ENCODE results near the gene KATNB1. TPM values are rescaled to one million over a fixed set of nuclear protein-coding genes. Genes with fewer than 3 reads are reported as not detected.

The KATNB1 gene
- total RNA-seq, 1 donor from 2014 or later, result 19.9 TPM

- ATAC-seq, result no peak
Observed at GRCh38 chr16:57757883-57758282, 22.3 kb downstream of the KATNB1 start.

DNA sequence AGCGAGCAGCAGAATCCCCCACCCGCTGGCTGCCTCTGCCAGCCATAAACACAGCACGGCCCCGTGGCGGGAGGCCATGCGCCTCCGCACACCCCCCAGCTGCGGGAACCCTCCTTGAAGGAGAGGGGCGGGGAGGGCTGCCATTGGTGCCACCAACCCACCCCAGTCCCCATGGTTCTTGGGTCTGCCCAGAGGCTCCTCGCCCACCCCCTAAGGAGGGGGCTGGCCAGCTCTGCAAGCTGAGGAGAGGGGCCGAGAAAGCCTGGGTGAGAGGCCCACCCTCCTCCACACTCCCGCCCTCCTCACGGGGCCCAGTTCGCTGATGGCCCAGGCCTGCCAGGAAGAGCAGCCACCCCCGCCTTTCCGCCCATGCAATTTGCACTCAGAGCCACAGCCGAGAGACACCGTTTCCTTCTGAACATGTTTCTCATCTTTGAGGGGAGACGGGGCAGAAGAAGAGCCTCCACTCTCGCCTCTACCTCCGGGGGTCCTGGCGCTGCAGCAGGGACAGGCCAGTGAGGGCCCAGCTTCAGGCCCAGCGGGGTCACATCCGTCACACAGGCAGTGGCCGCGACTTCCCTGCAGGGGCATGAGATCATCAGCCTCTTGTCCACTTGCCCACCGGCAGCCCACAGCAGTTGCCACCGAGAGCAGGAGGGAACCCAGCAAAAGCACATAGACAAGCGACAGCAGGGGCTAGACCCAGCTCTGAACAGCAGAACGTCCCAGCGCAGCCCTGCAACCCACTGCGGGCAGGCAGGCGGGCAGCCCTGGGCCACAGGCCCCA lies 23.0 kb downstream of the KATNB1 start:
- no peak for ATAC-seq

- no peak for ATAC-seq
Observed at GRCh38 chr16:57759131-57759530, 23.6 kb downstream of the KATNB1 start.

- ATAC-seq, result peak; percentile 24
Observed at GRCh38 chr16:57759541-57760356, 24.2 kb downstream of the KATNB1 start.

DNA sequence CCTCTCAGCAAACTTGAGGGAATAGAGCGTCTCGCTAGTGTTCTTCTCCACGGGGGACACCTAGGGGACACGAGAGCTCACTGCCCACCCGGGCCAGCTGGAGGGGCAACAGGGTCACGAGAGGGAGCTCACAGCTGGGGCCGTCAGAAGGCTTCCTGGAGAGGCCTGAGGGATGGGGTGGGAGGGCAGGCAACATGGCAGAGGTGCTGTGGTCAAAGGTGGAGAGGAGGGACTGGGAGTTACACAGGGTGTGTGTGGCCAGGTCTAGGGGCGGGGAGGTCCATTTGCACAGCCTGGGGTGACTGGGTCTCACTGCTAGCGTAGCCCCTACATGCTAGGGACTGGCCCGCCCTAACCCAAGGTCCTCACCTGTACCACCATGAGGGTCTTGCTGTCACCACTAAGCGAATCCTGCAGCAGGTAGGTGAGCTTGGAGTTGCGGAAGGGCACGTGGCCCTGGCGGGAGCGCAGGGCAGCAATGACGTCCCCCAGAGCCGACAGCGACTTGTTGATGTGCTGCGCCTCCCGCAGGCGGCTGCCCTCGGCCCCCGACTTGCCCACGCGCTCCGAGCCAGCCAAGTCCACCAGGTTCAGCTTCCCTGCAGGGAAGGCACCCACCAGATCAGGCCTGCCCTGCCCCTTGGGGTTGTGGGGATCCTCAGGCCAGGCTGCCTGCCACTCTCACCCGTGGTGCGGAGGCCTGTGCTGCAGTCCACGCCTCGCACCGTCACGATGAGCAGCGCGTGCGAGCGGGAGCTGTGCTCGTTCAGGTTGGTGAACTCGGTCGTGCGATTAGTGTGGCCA lies 25.0 kb downstream of the KATNB1 start:
- ATAC-seq, result no peak

DNA sequence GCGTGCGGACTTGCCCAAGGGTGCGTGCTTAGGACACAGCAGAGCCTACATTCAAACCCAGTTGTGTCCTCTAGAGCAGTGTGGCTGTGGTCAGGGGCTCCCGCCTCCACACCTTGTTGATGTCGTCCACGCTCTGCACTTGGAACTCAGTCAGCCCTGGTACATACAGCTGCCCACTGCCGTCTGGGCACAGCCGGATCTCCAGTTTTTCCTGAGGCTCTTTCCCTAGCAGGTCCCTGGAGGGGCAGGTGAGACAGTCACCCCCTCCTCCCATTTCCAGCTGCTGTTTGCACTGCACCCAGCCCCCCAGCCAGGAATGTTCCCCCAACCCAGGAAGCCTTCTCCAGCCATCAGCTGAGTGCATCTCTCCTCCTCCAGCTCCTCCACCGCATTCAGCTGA lies 25.7 kb downstream of the KATNB1 start:
- ATAC-seq, result no peak

GRCh38 chr16:57761957-57762356 lies 26.4 kb downstream of the KATNB1 start:
- ATAC-seq, result no peak

- ATAC-seq, result no peak
Observed at GRCh38 chr16:57762365-57763040, 26.9 kb downstream of the KATNB1 start.

- no peak for ATAC-seq
Observed at GRCh38 chr16:57763285-57764005, 27.9 kb downstream of the KATNB1 start.

- no peak for ATAC-seq
Observed at GRCh38 chr16:57764006-57764340, 28.4 kb downstream of the KATNB1 start.

GRCh38 chr16:57764341-57765159 lies 29.0 kb downstream of the KATNB1 start:
- ATAC-seq, result peak; percentile 69

- no peak for ATAC-seq
Observed at GRCh38 chr16:57765160-57765728, 29.7 kb downstream of the KATNB1 start.

DNA sequence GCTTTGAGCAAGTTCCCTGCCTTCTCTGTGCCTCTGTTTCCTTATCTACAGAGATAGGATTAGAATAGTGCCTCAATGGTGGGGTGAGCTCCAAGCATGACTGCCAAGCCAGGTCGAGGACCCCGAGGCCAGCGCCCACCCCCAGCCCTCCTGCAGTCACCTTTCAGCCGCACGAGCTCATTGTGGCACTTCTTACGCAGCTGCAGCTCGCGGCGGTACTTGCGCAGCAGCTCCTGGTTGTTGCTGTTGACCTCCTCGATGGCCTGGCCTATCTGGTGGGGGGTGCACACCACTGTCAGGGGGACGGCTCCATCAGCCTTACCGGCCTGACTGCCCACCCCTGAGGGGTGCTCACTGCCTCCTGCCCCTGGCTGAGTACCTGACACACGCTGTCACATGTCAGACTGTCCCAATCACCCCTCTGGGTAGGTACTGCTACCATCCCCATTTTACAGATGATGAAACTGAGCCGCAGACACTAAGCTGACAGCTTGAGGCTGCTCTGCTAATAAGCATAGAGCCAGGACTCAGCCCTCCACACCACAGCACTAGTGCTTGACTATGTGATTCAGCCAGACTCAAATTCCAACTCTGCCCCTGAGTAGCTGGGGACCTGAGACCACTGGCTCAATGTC lies 31.3 kb downstream of the KATNB1 start:
- ATAC-seq, result no peak

GRCh38 chr16:57769541-57770145 lies 34.1 kb downstream of the KATNB1 start:
- no peak for ATAC-seq

- no peak for ATAC-seq
Observed at GRCh38 chr16:57770361-57770760, 34.8 kb downstream of the KATNB1 start.

- no peak for ATAC-seq
Observed at GRCh38 chr16:57771141-57771785, 35.7 kb downstream of the KATNB1 start.

- ATAC-seq, result no peak
Observed at GRCh38 chr16:57773019-57773418, 37.4 kb downstream of the KATNB1 start.

- ATAC-seq, result no peak
Observed at GRCh38 chr16:57773655-57774295, 38.2 kb downstream of the KATNB1 start.
